ENCODE results near the gene TBX1. TPM values are rescaled to one million over a fixed set of nuclear protein-coding genes. Genes with fewer than 3 reads are reported as not detected.
"Not testable (repeated sequence)": the region's sequence is repeated elsewhere in the genome, so short reads cannot be mapped to it uniquely, and the experiment has no call there.

Gene TBX1
- total and polyA plus RNA-seq, 10 of the 15 experiments (the other 5 are each of a cell fraction or from before 2014, with no cell fraction given), result not detected

- DNase-seq (ENCODE audit: low read depth, low spot score); H2AFZ ChIP-seq (ENCODE audit: control insufficient read depth, low read depth, low read length); H3K4me2 ChIP-seq (ENCODE audit: control insufficient read depth, insufficient read depth); RAD21 ChIA-PET (ENCODE audit: unreplicated experiment); H3K36me3 ChIP-seq (ENCODE audit: control insufficient read depth in 2 of 2, insufficient read depth in 2 of 2, low read length in 1 of 2); H3K4me1 ChIP-seq (ENCODE audit: control insufficient read depth, insufficient read depth, low read length); H4K20me1 ChIP-seq (ENCODE audit: control insufficient read depth, insufficient read depth); H3K27ac ChIP-seq (ENCODE audit: control insufficient read depth, insufficient read depth); H3K9me3 ChIP-seq (replicated peaks; ENCODE audit: control insufficient read depth, insufficient read depth, low read length); intact Hi-C loops (cut with micrococcal nuclease; ENCODE audit: unreplicated experiment); H3K27me3 ChIP-seq (replicated peaks in 1 of 2; ENCODE audit: control insufficient read depth in 2 of 2, insufficient read depth in 2 of 2, low read length in 1 of 2); ATAC-seq; H3K4me3 ChIP-seq; BruUV-seq (replicated peaks); in situ Hi-C loops (cut with MboI); H3K79me2 ChIP-seq (ENCODE audit: control insufficient read depth, insufficient read depth, low read length); POLR2A ChIA-PET; H3K9ac ChIP-seq (ENCODE audit: control insufficient read depth, insufficient read depth, low read length); FAIRE-seq; SMC1A ChIA-PET (ENCODE audit: uncharacterized antibody, unreplicated experiment): not testable (repeated sequence)
- WGBS (ENCODE audit: insufficient coverage, insufficient replicate concordance, low lambda C conversion rate, missing lambda C conversion rate), result 79% methylated on average over 5 of the region's 6 CpGs
- CTCF ChIA-PET, result interaction anchor here (1.1 to 1.3 kb wide), 2 partner anchors 15 to 133 kb away, joined by 3 to 5 read pairs; no protein-coding TSS in a partner anchor
Measured at GRCh38 chr22:19777192-19777591, 16.6 kb downstream of the TBX1 start.

- ChIA-PET POLR2A (no interaction called here), SMC1A (ENCODE audit: uncharacterized antibody, unreplicated experiment) (no interaction called here), CTCF (interaction anchor here (1.4 kb wide), 1 partner anchor 49 kb away, joined by 5 read pairs; no protein-coding TSS in a partner anchor), RAD21 (ENCODE audit: unreplicated experiment) (no interaction called here)
- BruUV-seq (replicated peaks), result no TSS peak
- ATAC-seq (no peak), FAIRE-seq (no peak), DNase-seq (ENCODE audit: low read depth, low spot score) (no peak)
- H4K20me1 ChIP-seq (ENCODE audit: control insufficient read depth, insufficient read depth), result no peaks in the 10 kb centered on the region
- H3K4me2 ChIP-seq (ENCODE audit: control insufficient read depth, insufficient read depth), result no peak overlapping the region
- H3K9ac ChIP-seq (ENCODE audit: control insufficient read depth, insufficient read depth, low read length), result no peak overlapping the region
- in situ Hi-C loops (cut with MboI) (no loop called here), intact Hi-C loops (cut with micrococcal nuclease; ENCODE audit: unreplicated experiment) (no loop called here)
- H3K36me3 ChIP-seq (ENCODE audit: control insufficient read depth in 2 of 2, insufficient read depth in 2 of 2, low read length in 1 of 2), result no peaks in the 10 kb centered on the region
- no peak overlapping the region for H3K4me3 ChIP-seq
- H2AFZ ChIP-seq (ENCODE audit: control insufficient read depth, low read depth, low read length), result no peak overlapping the region
- 68% methylated on average over 10 of the region's 10 CpGs for WGBS (ENCODE audit: insufficient coverage, insufficient replicate concordance, low lambda C conversion rate, missing lambda C conversion rate)
- H3K27ac ChIP-seq (ENCODE audit: control insufficient read depth, insufficient read depth), result no peak overlapping the region
- H3K4me1 ChIP-seq (ENCODE audit: control insufficient read depth, insufficient read depth, low read length), result no peaks in the 10 kb centered on the region
- H3K79me2 ChIP-seq (ENCODE audit: control insufficient read depth, insufficient read depth, low read length), result no peaks in the 10 kb centered on the region
- H3K9me3 ChIP-seq (replicated peaks; ENCODE audit: control insufficient read depth, insufficient read depth, low read length), result no peaks in the 10 kb centered on the region
- no peak for TF ChIP-seq BACH1 (IDR thresholded peaks at IDR 0.05; ENCODE audit: borderline replicate concordance)
- TF ChIP-seq HDGF (IDR thresholded peaks at IDR 0.05), result no peak
- TF ChIP-seq SUZ12 (IDR thresholded peaks at IDR 0.05; ENCODE audit: unreplicated experiment), result no peak
- no peak for TF ChIP-seq SP1 (IDR thresholded peaks at IDR 0.05; ENCODE audit: low read depth, low read length)
- TF ChIP-seq NR2C2 (IDR thresholded peaks at IDR 0.05; ENCODE audit: borderline replicate concordance, control insufficient read depth, insufficient read length, low read depth), result no peak
- no peak for TF ChIP-seq TBL1XR1 (IDR thresholded peaks at IDR 0.05; ENCODE audit: low read depth, low read length)
- TF ChIP-seq CBX3 (IDR thresholded peaks at IDR 0.05; ENCODE audit: borderline replicate concordance, low read depth), result no peak
- TF ChIP-seq ATF7 (IDR thresholded peaks at IDR 0.05; ENCODE audit: low read depth), result no peak
- no peak for TF ChIP-seq CHD4 (IDR thresholded peaks at IDR 0.05)
- no peak for TF ChIP-seq TCF12 (IDR thresholded peaks at IDR 0.05; ENCODE audit: low read depth, low read length)
- no peak for TF ChIP-seq PML (IDR thresholded peaks at IDR 0.05; ENCODE audit: low read length)
- TF ChIP-seq BHLHE40 (IDR thresholded peaks at IDR 0.05; ENCODE audit: borderline replicate concordance in 1 of 2, low read depth in 2 of 2, low read length in 1 of 2), result no peak
- TF ChIP-seq NFIC (IDR thresholded peaks at IDR 0.05; ENCODE audit: low read depth, low read length), result no peak
- no peak for TF ChIP-seq JUND (IDR thresholded peaks at IDR 0.05; ENCODE audit: low read depth, low read length)
- H3K27me3 ChIP-seq (replicated peaks in 1 of 2; ENCODE audit: control insufficient read depth in 2 of 2, insufficient read depth in 2 of 2, low read length in 1 of 2), result peaks cover 0 to 2% of the 10 kb centered on the region in 2 experiments; a peak in 2 of 4 replicates
Measured at GRCh38 chr22:19779011-19779421, 18.4 kb downstream of the TBX1 start.
